ENCODE results near the gene DDX23. TPM values are rescaled to one million over a fixed set of nuclear protein-coding genes. Genes with fewer than 3 reads are reported as not detected.
A peak's percentile ranks its signal among the peaks of the same experiment; 100 is the strongest.

The DDX23 gene
- total RNA-seq, 1 donor from 2014 or later = 56.9 TPM

GRCh38 chr12:48779869-48780268, 72.1 kb downstream of the DDX23 start:
- Histone ChIP-seq H3K9ac (ENCODE audit: low read depth in 1 of 3, low read length in 3 of 3) (peak overlapping the region in 2 of 3 donors; percentile 28 to 40), H3K4me3 (ENCODE audit: low read length in 3 of 3) (no peak overlapping the region), H3K27me3 (ENCODE audit: control insufficient read depth in 3 of 3, insufficient read depth in 3 of 3, low read length in 3 of 3) (no peaks in the 10 kb centered on the region), H3K4me1 (ENCODE audit: control insufficient read depth in 3 of 3, insufficient read depth in 3 of 3, low read length in 3 of 3) (peaks cover 17 to 33% (median 27%) of the 10 kb centered on the region in 3 donors), H3K27ac (ENCODE audit: low read depth, low read length) (peak overlapping the region; percentile 70), H3K36me3 (ENCODE audit: control insufficient read depth in 3 of 3, insufficient read depth in 3 of 3, low read length in 3 of 3) (peaks cover 22 to 31% (median 25%) of the 10 kb centered on the region in 3 donors), H3K9me3 (ENCODE audit: control insufficient read depth in 3 of 3, low read length in 3 of 3) (no peaks in the 10 kb centered on the region)

Small RNAs within 50 kb of the gene (small RNA-seq; reads per million reads assigned to genes)
- gene RF00019 (not detected), gene RNU6-600P (not detected)

Other genes with a start within 250 kb of the DDX23 start
- gene KANSL2, start 169.9 kb downstream of the DDX23 start, total RNA-seq = 53.8 TPM
- 27.7 TPM for gene CCNT1, start 135.5 kb downstream of the DDX23 start, total RNA-seq
- gene ADCY6, start 63.1 kb downstream of the DDX23 start, total RNA-seq = 37.6 TPM
- 4.2 TPM for gene CACNB3, start 33.7 kb downstream of the DDX23 start, total RNA-seq
- under 0.01 TPM for gene RND1, start 13.7 kb upstream of the DDX23 start, total RNA-seq
- 5.7 TPM for gene FKBP11, start 73.3 kb upstream of the DDX23 start, total RNA-seq
- gene ARF3, start 105.3 kb upstream of the DDX23 start, total RNA-seq = 19.8 TPM
- 0.52 TPM for gene WNT10B, start 119.6 kb upstream of the DDX23 start, total RNA-seq
- gene WNT1, start 126.2 kb upstream of the DDX23 start, total RNA-seq = not detected
- gene DDN, start 147.2 kb upstream of the DDX23 start, total RNA-seq = 18.8 TPM
- 41.8 TPM for gene PRKAG1, start 166.6 kb upstream of the DDX23 start, total RNA-seq
- 26.1 TPM for gene KMT2D, start 208.6 kb upstream of the DDX23 start, total RNA-seq
- 0.52 TPM for gene RHEBL1, start 217.8 kb upstream of the DDX23 start, total RNA-seq
- gene DHH, start 242.6 kb upstream of the DDX23 start, total RNA-seq = 1.6 TPM

Measured in skeletal muscle tissue (tissue), 5 donors.